Neural progenitor cell (in vitro differentiated cells): ENCODE results near the gene URGCP.

Source experiments
- EZH2 ChIP-seq: fragments of 200-600 bp; sonication (generic); IDR thresholded peaks from 2 replicates; pipeline ENCODE4 v1.6.1; 2017; ENCODE audit warnings: antibody characterized with exemption, mild to moderate bottlenecking, moderate library complexity
- TF ChIP-seq, protein P1 (sequence below): fragments of 200-600 bp; sonication (generic); IDR thresholded peaks from 2 replicates; pipeline ENCODE4 v1.5.1; 2017; ENCODE audit warnings: antibody characterized with exemption, mild to moderate bottlenecking

DNA sequence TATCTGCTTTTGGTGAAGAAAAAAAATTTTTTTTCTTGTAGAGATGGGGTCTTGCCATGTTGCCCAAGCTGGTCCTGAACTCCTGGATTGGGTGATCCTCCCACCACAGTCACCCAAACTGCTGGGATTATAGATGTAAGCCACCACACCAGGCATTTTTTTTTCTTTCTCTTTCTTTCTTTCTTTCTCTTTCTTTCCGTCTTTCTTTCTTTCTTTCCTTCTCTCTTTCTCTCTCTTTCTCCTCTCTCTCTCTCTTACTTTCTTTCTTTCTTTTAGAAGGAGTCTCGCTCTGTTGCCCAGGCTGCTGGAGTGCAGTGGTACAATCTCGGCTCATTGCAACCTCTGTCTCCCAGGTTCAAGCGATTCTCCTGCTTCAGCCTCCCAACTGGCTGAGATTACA is 16.3 kb upstream of the URGCP start:
- TF ChIP-seq, protein P1, sequence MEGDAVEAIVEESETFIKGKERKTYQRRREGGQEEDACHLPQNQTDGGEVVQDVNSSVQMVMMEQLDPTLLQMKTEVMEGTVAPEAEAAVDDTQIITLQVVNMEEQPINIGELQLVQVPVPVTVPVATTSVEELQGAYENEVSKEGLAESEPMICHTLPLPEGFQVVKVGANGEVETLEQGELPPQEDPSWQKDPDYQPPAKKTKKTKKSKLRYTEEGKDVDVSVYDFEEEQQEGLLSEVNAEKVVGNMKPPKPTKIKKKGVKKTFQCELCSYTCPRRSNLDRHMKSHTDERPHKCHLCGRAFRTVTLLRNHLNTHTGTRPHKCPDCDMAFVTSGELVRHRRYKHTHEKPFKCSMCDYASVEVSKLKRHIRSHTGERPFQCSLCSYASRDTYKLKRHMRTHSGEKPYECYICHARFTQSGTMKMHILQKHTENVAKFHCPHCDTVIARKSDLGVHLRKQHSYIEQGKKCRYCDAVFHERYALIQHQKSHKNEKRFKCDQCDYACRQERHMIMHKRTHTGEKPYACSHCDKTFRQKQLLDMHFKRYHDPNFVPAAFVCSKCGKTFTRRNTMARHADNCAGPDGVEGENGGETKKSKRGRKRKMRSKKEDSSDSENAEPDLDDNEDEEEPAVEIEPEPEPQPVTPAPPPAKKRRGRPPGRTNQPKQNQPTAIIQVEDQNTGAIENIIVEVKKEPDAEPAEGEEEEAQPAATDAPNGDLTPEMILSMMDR, result no peak
- no peak for TF ChIP-seq EZH2
